ENCODE data around the gene TRPT1. TPM values are rescaled to one million over a fixed set of nuclear protein-coding genes. Genes with fewer than 3 reads are reported as not detected.

Gene TRPT1
- total and polyA plus RNA-seq, 9 of the 15 experiments (the other 6 are each of a cell fraction or from before 2014, with no cell fraction given) = 4.6 to 41.7 (median 23.1) TPM

GRCh38 chr11:64181506-64182411 is 44.2 kb downstream of the TRPT1 start (continued):
- TF ChIP-seq NFE2L1 (tag; IDR thresholded peaks at IDR 0.05; ENCODE audit: borderline replicate concordance, low read depth) (no peak), CSDE1 (IDR thresholded peaks at IDR 0.05) (no peak), IRF9 (tag; IDR thresholded peaks at IDR 0.05) (no peak), LARP7 (IDR thresholded peaks at IDR 0.05) (no peak), TBL1XR1 (IDR thresholded peaks at IDR 0.05; ENCODE audit: low read length in 2 of 2) (no peak), SMARCA4 (IDR thresholded peaks at IDR 0.05) (peak; percentile 34; the same call in 1 of the 2 replicates), THAP7 (CRISPR knock-in tag; IDR thresholded peaks at IDR 0.05) (no peak), ZNF318 (IDR thresholded peaks at IDR 0.05; ENCODE audit: borderline replicate concordance in 1 of 2, low read depth in 1 of 2) (no peak), CREB5 (CRISPR knock-in tag; IDR thresholded peaks at IDR 0.05) (no peak), TSHZ1 (CRISPR knock-in tag; IDR thresholded peaks at IDR 0.05) (no peak), NFE2 (IDR thresholded peaks at IDR 0.05; ENCODE audit: low read depth) (no peak)
